HG03565 (cell line): ENCODE results near the gene EPHB3.

Source experiments
- ATAC-seq: cut with Tn5 transposase; IDR thresholded peaks from one replicate; pipeline ENCODE4 v1.9.1; 2021; ENCODE audit warnings: mild to moderate bottlenecking, moderate library complexity; ENCODE audit not compliant: unreplicated experiment

The EPHB3 gene

DNA sequence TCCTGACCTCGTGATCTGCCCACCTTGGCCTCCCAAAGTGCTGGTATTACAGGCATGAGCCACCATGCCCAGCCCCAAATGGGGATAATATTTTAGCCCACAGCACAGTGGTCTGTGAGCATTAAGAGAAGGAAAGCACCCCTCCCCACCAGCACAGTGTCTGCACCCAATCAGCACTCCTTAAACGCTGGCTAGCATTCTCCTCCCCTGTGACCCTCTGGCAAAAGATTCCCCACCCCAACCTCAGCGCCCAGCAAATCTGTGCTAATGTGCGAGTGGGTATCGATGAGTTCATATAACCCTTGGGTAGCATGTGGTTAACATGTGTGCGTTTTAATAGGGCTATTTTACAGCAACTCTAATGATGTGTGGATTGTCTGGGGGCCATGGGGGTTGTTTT is 18.3 kb upstream of the EPHB3 start:
- ATAC-seq: no peak

DNA sequence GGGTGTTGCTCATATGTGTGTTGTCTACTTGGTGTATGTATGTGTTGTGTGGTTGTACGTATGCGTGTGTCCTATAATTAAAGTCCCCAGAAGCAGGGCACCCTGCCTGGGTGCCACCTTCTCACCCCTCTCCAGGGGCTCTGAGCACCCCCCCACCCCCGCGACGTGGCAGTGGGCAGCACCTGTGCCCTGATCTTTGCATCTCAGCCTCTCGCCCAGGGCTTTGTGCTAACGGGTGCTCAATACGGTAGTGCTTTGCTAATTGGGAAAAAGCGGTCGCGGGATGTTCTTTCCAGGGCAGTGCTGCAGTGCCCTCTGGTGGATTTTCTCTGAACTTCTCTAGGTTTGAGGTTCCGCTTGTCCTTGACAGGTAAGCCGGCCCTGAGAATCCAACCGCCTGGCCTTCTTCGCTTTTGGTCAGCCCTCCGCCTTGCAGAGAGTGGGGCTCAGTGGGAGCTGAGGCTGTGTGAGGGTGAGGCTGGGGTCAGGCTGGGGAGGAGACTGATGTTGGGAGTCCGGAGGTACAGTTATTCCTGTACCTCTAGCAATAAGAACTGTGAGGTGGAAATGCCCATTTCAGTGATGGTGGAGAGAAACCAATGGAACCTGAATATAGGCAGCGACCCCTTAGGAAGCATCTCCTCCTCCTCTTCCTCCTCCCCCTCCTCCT is 17.6 kb upstream of the EPHB3 start:
- ATAC-seq: no peak

DNA sequence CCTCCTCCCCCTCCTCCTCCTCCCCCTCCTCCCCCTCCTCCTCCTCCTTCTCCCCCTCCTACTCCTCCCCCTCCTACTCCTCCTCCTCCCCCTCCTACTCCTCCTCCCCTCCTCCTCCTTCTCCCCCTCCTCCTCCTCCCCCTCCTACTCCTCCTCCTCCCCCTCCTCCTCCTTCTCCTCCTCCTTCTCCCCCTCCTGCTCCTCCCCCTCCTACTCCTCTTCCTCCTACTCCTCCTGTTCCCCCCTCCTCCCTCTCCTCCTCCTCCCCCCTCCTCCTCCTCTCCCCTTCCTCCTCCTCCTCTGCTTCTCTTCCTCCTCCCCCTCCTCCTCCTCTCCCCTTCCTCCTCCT is 17.1 kb upstream of the EPHB3 start:
- no peak for ATAC-seq

DNA sequence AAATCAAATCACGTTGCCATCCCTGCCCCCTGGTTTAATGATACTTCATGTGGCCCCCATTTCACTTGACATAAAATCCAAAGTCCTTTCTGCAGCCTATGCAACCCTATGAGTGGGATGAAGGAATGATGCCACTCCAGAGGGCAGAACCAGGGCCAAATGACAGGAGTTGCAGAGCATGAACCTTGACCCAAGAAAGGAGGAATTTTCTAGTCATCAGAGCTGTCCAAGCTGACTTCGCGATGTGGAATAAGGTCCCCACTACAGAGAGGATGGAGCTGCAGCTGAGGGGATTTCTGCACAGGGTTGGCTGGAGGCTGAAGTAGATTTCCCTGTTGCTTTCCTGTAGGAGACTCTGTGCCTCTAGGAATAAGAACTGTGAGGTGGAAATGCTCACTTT is 15.8 kb upstream of the EPHB3 start:
- no peak for ATAC-seq

DNA sequence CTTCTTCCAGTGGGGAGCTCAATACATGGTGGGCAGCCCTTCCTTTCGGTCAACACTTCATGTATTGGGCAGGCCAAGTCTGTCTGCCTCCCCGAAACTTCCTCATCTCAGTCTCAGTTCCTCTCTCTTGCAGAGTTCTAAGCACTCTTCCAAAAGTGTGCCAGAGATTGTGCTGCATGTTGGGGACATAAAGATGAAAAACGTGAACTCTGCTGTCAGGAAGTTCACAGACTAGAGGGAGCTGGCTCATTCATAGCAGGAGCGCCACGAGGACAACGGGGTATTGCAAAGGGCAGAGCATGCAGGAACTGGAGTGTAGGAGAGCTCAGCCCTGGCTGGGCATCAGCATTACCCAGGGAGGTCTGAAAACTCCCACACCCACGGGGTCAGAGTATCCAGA is 15.3 kb upstream of the EPHB3 start:
- ATAC-seq: no peak

DNA sequence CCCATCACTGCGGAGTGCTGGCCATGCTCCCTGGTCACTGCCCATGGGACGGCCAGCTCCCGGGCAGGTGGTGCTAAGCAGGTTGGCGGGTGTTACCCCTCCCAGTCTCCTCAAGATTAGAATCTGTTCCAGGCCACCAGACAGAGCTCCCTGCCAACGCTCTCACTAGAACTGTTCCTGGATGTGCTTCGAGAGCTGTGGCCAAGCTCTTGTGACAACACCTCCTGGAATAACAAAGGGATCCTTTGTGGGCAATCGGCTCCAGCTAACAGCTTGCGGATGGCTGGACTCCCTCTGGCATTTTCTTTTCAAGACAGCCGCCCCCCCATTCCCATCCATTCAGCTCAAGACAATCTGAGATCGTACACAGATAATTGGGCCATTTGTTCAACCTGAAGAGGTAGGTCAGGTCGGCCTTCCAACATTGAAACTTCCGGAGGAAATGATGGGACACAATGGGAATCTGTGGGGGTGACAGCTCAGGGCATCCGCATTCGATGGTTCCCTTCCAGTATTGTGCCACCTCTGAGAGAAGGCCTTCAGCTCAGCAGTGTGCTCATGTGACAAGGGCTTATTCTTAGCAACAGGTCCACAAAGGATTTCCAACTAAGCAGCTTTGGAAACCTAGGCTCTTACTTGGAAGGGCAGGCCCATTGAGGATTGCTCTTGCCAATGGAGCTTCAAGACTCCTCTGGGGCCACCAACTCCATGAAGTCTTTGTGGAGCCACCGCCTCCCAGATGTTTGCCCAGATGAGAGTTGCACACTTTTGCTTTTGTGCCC is 11.6 kb upstream of the EPHB3 start:
- ATAC-seq: no peak

DNA sequence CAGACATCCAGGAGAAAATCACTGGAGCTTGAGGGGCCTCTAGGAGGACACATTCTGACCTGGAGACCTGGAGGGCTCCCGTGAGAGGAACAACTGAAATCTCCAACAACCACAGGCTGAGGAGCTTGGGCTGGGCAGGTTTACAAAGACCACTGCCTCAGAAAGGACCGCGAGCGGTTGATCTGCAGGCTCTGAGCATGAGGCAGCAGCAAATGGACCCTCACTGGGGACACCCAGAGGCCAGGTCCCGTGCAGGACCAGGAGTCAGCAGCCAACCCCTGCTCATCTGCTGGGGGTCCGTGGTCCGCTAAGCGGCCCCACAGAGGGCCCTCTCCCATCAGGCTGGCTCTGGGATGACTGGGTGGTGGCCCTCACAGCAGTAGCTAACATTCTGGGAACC is 10.5 kb upstream of the EPHB3 start:
- no peak for ATAC-seq

DNA sequence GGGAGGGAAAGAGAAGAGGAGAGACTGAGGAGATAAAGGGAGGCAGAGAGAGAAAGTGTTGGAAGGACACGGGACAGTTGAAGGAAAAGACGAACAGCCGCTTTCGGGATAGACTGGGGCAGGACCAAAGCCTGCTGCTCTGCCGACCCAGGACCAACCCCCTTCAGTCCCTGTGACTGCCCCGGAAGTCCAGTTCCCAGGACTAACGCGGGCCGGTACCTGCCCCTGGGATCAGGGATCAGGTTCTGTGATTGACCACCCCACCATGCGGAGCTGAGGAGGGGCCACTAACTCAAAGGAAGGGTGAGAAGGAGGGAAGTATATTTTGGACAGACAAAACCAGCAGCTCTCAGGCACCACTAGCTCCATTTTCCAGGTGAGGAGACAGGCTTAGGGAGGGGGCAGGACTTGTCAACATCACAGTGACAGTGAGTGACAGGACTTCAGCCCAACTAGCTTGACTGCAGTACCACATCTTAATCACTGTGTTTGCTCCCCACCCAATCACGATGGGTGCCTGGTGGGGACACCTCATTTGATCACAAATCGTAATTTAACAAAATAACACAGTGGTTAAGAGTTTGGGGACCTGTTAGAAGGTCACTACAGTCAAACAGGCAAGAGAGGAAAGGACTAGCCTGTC is 9.8 kb upstream of the EPHB3 start:
- no peak for ATAC-seq

DNA sequence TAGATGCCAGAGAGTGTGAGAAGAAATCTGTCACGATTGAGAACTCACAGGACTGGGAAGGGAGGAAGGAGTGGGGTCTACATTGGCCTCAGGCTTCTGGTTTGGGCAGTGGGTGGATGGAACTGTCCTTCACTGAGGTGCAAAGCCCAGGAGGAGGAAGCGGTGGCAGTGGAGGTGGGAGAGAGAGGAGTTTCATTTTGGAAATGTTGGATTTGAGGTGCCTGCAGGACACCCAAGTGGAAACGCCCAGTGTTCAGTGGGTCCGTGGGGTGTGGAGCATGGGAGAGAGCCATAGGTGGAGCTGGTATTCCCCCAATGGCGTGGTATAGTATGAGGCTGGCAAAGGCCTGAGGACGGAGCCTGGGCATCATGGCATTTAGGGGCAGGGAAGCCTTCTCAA is 9.3 kb upstream of the EPHB3 start:
- ATAC-seq: no peak

DNA sequence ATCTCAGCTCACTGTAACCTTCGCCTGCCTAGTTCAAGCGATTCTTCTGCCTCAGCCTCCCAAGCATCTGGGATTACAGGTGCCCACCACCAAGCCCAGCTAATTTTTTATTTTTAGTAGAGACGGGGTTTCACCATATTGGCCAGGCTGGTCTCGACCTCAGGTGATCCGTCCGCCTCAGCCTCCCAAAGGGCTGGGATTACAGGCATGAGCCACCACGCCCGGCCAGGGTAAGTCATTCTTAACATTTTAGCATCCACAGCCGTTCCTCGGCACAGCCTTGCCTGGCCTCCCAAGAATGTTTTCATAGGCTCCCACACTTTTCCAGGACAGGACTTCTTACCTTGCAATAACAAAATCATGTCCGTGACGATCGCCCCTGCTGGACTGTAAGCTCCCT is 8.7 kb upstream of the EPHB3 start:
- ATAC-seq: no peak

DNA sequence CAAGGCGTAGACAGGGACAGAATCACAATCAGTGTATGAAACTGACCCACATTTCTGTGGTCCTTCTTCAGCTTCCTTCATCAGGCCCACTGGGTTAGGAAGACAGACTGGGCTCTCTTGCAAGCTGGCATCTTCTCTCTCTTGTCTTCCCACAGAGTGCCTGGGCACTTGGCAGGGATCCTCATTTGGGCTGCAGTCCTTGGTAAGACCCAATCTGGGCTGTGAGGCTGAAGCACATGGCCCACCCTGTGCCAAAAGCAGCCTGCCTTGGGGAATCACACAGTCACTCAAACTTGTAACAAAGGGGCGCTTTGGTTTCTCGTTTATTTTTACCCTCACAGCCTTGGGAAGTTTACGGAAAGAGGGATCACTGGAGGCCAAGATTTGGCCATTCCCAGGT is 8.2 kb upstream of the EPHB3 start:
- ATAC-seq: no peak

DNA sequence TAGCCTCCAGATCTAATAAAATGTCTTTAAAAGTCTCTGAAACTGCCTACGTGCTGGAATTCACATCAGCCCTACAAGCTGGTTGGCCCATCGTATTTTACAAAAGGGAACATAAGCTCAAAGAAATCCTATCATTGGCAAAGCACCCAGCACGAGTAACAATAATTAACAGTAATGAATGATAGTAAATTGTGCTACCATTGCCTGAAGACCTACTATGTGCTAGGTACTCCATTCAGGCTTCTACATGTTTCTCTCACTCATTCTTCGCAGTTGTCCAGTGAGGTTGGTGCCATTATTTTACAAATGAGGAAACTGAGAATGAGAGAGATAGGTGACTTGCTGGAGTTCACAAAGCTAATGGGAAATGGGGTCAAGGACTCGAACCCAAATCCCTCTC is 7.1 kb upstream of the EPHB3 start:
- ATAC-seq: no peak

DNA sequence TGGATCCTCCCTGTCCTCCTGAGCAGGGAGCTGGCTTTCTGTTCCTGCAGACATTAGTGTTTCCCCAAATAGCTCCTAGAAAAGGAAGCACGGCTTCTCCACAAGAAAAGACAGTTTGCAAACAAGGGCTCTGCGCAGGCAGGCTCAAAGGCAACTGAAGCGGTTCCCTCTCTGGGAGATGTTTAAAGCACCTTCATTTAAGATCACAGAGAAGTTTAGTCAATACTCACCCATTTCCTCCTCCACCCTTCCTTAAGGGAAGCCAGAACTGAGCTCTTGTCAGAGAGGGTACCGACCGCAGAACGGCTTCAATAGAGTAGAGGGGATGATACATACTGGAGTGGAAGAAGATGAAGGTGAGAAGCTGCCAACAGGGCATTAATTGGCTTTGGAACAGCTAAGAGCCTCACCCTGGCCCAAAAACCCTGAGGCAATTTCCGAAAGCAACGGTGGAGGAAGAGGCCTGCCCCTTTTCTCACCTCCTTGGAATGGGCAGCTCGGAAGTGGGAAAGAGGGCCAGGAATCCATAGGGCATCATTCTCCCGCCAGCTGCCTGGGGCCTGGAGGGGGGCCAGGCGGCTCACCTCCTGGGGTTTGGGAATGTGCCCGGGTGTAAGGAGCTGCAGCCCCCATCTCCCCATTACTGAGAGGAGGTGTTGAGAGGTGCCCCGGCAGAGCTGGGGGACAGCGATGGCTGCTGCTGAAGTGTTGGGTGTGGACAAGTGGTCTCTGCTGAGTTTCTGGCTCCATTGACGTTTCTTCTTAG is 4.8 kb upstream of the EPHB3 start:
- ATAC-seq: no peak

DNA sequence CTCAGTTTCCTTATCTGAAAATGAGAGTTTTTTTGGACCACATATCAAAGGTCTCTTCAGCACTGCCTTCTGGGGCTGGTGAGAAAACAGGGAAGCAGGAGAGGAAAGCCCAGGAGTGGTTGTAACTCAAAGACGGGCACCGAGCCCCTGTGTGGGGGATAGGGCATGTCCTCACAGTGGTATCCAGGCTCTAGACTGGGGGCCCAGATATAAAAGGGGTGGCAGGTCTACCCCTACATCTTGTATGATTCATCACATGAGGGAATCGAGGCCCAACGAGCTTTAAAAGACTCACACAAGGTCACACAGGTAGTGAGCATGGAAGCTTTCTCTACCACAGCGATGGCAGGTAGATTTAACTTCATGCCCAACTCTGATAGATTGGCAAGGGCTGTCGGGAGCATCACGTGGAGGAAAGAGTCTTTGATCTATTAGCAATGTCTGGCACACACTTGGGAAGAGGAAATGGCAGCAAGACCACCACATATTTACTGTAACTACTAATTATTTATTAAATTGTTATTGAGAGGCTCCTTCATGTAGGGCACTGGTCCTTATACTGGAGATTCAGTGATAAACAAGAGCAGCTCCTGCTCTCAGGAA is 4.1 kb upstream of the EPHB3 start:
- ATAC-seq: no peak

DNA sequence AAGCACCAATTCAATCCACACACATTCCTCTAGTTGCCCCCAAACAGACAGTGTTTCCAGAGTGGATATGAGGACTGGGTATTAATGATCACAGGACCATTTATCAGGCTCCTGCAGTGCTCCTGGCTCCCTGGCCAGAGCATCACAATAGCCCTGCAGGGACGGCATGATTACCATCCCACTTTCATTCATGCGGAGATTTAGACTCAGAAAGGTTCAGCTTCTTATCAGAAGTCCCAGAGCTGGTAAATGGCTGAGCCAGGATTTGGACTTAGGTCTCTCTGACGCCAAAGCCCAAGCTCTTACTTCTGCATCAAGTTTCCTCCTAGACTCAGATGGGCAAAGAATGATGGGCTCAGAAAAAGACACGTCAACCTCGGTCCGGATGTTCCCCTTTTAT is 2.9 kb upstream of the EPHB3 start:
- ATAC-seq: no peak

DNA sequence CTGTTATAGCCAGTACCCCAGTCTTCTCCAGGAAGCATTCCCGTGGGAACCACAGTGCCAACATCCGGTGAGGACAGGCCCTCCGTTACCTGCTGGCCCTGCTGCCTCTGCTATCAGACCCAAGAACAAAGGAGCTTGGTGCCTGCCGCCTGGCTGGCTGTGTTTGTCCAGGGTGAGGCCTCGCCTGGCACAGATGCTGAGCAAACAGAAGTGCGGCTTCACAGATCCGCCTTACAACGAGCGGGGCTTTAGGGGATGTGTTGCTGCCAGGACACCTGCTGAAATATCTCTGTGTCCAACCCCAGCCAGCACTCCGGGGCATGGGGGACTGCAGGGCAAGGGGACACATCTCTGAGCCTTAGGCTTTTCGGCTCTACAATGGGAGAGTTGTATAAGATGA is 2.2 kb upstream of the EPHB3 start:
- ATAC-seq: no peak

DNA sequence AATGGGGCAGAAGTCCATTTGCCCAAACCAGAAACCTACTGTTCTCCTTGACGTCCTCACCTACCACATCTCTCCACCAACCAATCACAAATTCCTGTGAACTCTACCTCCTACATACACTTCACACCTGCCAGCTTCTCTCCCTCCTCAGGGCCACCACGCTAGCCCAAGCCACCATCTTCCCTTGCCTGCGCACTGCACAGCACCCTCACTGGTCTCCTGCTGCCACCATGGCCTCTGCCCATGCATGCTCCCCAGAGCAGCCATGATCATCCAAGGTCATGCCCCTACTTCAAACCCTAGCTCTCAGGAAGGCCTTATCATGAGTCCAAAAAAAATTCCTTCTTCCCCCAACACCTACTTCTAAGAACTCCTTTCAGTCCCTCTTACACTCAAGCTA is 1.1 kb upstream of the EPHB3 start:
- ATAC-seq: no peak

DNA sequence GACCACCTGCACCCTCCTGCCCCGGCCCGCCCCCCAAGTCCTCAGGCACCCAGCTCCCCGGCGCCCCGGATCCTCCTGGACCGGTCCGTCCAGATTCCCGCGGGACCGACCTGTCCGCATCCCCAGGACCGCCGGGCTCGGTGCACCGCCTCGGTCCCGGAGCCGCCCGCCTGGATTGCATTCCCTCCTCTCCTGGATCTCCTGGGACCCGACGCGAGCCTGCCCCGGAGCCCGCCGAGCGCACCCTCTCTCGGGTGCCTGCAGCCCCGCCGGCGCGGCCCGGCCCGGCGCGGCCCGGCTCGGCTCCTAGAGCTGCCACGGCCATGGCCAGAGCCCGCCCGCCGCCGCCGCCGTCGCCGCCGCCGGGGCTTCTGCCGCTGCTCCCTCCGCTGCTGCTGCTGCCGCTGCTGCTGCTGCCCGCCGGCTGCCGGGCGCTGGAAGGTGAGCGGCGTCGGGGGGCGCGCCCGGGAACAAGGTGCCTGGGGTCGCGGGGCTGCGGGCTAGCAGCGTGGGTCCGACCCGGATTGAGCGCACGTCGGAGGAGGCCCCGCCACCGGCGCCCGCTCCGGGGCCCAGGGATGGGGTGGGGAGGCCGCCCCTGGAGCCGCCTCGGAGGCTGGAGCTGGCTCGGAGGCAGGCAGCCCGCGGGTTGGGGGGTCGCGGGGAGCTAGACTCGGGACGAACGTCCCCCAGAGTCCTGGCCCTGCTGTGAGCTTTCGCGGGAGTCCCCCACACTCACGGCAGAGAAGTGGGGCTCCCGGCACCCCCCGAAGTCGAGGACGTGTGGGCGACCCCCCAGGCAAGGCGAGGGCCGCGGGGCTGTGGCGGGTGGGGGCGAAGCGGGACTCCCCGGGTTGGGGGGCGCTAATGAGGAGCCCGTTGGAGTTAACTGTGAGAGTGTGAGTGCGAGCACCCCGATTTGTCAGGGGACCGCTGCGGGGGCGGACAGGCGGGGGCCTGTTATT is 610 bp downstream of the EPHB3 start:
- no peak for ATAC-seq

DNA sequence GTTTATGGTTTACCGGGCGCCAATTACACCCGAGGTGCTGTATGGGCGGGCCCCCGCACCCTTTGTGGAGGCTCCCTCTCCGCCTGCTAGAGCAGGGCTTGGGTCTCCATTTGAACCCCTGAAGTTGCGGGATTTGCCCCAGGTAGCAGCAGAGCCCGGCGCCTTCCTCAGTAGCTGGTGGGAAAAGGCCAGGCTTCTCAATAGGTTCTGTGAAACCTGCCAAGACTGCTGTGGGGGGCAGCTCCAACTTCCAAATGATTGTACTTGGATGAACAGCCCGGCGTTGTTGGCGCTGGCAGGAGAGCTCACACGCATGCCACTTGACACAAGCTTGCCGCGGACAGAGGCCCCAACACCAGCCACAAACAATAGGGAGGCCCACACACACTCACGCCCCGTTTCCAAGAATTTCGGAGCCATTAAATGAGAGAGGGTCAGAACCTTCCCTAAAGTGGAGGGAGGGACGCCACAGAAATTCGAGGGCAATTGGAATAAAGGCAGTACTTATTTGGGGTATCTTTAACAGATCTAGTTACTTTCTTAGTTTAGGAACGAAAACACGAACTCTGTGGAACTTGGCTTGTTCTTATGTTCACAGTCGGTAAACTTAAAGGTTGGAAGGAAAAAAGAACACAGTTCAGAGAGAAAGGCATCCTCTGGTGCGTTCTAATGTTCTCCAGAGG is 1.4 kb downstream of the EPHB3 start:
- no peak for ATAC-seq

DNA sequence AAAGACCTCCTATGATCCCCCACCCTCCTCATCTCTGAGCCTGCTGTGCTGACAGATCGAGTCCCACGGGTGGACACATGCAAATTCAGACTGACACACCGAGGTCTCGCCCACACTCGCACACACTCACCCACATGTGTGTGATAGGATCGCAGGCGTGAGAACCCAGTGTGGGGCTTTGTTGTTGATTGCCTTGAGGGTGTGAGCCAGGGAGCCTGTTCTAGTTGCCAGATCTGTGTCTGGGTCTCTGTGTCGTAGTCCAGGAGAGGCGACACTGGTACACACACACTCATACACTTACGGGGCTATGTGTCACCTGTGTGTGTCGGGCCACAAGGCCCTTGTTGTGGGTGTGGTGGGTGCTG is 2.0 kb downstream of the EPHB3 start:
- ATAC-seq: no peak
